Bronchial smooth muscle cell (primary cell): ENCODE results near the gene ZNF136. TPM values are rescaled to one million over a fixed set of nuclear protein-coding genes. Genes with fewer than 3 reads are reported as not detected.

ENCODE experiments used
- total RNA-seq: library from RNA; depleted of rRNA; stranded (reverse); fragments of >200 nt; gene quantifications from 2 replicates; pipeline ENCODE4 v1.2.1, GENCODE V29; 2014

The ZNF136 gene
- total RNA-seq = 5.5 and 6.3 TPM in 2 replicates

DNA sequence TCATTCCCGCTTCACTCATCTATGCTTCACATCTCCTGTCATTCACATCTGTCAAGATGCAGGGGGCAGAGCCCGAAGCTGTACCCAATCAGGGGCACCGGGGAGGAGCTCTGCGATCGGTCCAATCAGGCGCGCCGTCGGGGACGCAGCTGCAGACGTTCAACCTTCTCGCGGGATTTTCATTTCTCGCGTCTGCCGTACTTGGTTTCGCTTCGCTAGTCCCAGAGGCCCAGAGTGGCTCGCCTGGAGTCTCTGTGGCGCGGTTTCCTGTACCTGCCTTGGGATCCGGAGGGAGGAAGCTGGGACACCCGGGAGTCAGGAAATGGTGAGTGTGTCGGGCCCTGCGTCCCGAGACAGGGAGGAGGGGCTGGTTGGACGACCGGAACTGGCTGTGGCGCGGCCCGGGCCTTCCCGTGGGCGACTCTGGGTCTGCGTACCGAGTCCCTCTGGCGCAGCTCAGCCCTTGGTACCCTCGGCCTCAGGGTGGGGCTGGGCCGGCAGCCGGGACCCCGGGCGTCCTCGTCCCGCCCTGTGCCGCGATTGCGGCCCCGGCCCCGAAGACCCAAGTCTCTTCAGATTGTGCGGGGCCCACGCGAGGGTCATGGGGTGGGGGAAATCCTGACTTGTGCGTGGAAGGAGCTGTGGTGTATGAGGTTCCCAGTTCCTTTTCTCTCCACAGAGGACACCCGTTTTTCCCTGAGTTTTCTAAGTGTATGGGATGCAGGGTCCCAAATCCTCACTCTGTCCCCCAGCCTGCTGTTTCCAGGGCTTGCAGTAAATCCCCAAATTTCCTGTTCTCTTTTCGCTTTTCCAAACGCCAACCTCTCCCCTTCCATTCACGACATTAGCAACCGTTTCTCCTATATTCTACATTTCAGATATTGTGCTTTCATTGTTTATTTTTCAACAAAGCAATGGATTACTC is at the start of gene ZNF136:
TSS of gene ZNF136 (plus strand) at position 215 of the 925 bp plus-strand sequence. CDS start at position 323, 108 bp downstream.

DNA sequence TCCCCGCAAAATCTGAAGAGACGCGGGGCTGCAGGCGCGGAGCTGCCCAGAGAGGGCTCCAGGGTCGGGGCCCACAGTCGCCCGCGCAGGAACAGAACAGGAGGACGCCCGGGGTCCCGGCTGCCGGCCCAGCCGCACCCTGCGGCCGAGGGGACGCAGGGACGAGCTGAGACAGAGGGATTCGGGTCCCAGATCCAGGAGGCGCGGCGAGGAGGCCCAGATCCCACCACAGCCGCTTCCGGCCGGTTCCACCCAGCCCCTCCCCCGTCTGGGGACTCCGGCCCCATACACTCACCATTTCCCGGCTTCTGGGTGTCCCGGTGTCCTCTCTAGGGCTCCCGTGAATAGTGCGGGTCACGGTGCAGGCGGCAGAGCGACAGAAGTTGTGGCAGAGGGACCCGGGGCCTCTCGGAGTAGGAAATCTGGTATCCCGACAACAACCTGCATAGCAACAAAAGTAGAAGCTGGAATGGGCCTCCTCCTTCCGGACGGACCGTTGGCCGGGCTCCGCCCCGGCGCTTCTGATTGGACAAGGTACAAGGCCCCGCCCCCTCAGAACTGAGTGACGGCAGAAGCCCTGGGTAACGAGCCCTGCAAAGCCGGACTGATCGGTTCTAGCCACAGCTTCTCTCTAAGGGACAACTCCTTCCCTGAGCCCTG is 22.9 kb upstream of the ZNF136 start, which contains the start of gene ZNF20:
TSS of gene ZNF20 (minus strand) at position 466 of the 660 bp plus-strand sequence. CDS start at position 298, 168 bp downstream.

DNA sequence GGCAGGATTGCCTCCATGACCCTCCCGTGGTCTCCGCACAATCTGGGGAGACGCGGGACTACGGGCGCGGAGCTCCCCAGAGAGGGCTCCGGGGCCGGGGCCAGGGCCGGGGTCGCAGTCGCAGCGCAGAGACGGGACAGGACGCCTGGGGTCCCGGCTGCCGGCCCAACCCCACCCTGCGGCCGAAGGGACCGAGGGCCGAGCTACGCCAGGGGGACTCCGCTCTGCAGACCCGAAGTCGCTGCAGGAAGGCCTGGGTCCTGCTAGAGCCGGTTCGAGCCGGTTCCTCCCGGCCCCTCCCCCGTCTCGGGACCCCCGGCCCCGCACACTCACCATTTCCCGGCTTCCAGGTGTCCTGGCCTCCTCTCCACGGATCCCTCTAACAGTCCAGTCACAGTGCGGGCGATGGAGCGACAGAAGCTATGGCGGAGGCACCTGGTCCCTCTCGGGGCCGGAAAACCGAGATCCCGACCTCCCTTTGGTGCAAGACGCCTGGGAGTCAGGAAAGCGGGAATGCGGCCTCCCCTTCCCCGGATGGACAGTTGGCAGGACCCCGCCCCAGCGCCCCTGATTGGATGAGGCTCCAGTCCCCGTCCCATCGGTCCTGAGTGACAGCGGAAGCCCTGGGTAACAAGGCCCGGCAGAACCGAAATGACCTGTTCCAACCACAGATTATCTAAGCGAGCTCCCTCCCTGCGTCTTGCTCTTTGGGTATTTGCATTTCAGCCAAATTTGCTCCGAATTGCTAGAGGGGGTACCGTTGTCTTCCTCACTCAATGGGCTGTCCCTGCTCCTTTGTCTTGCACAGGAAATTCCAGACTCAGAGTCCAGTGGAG is 6.5 kb upstream of the ZNF136 start, which contains the start of gene ZNF625:
TSS of gene ZNF625 (minus strand) at position 512 of the 836 bp plus-strand sequence. CDS start at position 336, 176 bp downstream.

Other genes starting within 250 kb of the ZNF136 start
- gene ZNF700, start 238.0 kb upstream of the ZNF136 start, total RNA-seq = 5.5 and 6.9 TPM in 2 replicates
- gene ZNF763, start 198.1 kb upstream of the ZNF136 start, total RNA-seq = 0.86 and 2.5 TPM in 2 replicates
- gene ZNF433, start 127.4 kb upstream of the ZNF136 start, total RNA-seq = 4.0 and 4.9 TPM in 2 replicates
- gene ZNF878, start 110.1 kb upstream of the ZNF136 start, total RNA-seq = 0.09 and 0.16 TPM in 2 replicates
- gene ZNF844, start 98.4 kb upstream of the ZNF136 start, total RNA-seq = 6.6 and 6.8 TPM in 2 replicates
- 3.8 and 4.4 TPM in 2 replicates for gene ZNF20, start 22.7 kb upstream of the ZNF136 start, total RNA-seq
- gene ZNF625, start 6.4 kb upstream of the ZNF136 start, total RNA-seq = 6.7 and 8.8 TPM in 2 replicates
- gene ZNF44, start 131.8 kb downstream of the ZNF136 start, total RNA-seq = 10.2 and 11.0 TPM in 2 replicates
- gene ZNF563, start 170.5 kb downstream of the ZNF136 start, total RNA-seq = 5.2 and 5.4 TPM in 2 replicates
- 3.8 and 4.3 TPM in 2 replicates for gene ZNF442, start 202.6 kb downstream of the ZNF136 start, total RNA-seq
- 1.7 and 1.9 TPM in 2 replicates for gene ZNF799, start 238.2 kb downstream of the ZNF136 start, total RNA-seq